GM18517 (cell line): ENCODE data around the gene CAMK1D.
"Not testable (repeated sequence)": the region's sequence is repeated elsewhere in the genome, so short reads cannot be mapped to it uniquely, and the experiment has no call there.

Experiments used
- ATAC-seq: cut with Tn5 transposase; IDR thresholded peaks from one replicate; pipeline ENCODE4 v1.9.1; 2021; ENCODE audit warnings: mild to moderate bottlenecking, moderate library complexity; ENCODE audit not compliant: unreplicated experiment

CAMK1D gene

DNA sequence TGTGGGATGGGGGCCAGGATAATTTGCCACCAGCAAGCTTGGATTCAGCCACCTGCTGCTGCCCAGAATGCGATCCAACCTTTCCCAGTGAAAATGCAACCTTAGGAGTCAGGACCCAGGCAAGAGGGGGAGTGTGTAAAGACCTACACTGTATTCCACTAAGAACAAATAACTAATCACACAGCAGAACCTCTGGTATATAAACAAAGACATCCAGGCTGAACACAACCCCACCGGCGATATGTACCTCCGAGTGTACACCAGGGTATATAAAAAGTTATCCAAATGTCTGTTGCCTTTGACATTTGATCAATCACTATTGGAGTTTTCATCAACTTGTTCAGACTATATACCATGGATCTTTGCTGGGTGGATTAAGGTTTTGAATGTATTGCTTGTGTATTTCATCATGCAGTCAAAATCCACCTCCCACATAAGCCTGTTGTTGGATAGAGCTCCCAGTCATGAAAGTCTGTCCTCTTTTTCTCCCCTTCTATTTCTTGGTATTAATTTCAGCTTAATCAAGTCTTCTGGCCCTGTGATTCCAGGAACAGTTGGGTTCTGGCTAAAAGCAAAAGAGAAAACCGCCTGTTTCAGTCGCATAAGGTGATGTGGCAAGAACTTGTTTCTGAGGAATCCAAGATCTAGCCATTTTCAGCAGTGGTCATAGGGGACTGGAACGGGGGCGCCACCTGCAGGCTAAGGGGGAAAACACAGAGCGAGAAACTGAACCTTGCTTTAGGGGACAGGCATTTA is 361.4 kb downstream of the CAMK1D start:
- no peak for ATAC-seq

DNA sequence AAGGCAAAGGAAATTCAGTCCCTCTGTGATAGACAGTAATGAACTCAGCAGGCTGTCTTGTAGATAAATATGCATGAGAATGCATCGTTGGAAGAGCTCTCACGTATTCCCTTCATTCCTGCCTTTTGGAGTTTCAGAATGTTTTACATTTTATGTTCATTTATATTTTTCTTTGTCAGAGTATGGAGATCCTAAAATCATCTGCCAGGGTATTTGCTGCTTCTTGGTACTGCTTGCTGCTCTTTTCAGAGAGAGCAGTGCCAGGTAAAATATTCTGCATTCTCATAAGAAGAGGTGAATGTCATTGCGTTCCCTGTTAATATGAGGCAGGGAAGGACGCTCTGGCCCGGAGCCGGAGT is 362.0 kb downstream of the CAMK1D start:
- no peak for ATAC-seq

DNA sequence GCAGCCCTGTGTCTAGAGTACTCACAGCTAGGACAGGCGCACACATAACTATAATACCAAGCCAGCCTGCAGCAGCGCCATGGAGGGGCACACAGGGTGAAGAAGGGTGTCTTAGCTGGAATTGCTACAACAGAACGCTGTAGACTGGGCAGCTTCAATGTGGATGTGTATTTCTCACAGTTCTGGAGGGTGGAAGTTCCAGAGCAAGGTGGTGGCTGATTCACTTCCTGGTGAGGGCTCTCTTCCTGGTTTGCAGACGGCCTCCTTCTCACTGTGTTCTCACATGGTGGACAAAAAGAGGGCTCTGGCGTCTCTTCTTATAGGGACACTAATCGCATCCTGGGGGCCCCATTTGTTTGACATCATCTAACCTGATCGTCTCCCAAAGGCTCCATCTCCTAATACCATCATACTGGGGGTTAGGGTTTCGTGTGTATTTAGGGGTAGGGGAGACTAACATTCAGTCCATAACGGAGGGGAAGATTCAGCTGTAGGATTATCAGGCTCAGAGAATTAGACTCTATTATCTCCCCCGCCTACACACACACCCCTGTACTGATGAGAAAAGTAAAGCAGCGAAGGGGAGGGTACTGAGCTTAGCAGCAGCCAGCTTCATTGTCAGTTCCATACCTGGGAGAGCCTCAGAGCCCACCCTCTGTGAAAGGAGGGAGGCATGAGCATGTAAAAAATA is 363.1 kb downstream of the CAMK1D start:
- no peak for ATAC-seq

DNA sequence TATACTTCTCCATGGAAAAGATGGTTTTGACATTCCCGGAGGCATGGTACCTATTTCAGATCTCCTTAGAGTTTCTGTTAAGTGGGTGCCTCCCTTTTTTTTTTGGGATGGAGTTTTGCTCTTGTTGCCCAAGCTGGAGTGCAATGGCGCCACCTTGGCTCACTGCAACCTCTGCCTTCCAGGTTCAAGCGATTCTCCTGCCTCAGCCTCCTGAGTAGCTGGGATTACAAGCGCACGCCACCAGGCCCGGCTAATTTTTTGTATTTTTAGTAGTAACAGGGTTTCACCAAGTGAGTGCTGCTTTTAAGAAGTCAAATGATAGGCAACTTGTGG is 363.6 kb downstream of the CAMK1D start:
- not testable (repeated sequence) for ATAC-seq

DNA sequence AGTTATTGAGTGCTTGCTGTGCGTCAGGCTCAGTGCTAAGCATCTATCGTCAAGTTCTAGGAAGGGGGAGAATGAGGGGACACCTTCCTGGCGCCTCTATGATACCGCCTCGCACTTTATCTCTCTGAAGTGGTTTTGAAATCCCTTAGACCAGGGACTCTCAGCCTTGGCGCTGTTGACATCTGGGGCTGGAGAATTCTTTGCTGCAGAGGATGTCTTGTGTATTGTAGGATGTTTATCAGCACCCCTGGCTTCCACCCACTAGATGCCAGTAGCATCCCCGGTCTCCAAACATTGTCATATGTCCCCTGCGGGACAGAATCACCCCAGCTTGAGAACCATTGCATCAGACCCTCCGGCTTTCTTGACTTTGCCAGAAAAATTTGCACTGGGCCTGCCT is 366.7 kb downstream of the CAMK1D start:
- ATAC-seq, result no peak

DNA sequence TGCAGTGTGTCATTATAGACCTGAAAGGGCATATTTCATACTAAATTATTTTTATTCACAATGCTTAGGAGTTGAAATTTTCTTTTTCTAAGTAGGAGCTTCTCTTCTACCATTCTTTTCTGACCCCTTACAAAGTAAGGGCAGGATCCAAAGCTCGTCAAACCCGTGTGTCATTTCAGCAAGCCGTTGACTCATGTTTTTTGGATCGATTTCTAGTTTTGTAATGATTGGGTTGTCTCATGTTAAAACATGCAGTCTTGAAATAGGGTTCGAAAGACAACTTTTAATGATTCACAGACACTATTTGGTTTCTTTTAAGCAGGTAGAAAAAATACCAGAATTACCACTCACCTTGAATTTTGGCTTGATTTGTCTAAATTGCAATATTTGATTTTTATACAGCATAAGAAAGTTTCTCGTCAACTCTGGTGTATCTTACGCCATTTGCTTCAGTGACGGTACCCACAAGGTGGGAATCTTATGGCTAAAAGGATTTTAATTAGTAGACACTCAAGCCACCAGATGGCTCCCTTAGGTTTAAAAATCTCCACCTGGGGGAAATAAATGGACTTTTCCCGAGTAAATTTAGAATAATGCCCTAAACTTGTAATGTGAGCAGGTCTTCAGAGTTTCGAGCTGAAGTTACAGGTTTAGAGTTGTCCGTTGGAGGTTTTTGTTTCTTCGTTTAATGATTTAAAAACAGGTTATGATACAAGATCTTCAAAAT is 368.8 kb downstream of the CAMK1D start:
- ATAC-seq, result no peak

DNA sequence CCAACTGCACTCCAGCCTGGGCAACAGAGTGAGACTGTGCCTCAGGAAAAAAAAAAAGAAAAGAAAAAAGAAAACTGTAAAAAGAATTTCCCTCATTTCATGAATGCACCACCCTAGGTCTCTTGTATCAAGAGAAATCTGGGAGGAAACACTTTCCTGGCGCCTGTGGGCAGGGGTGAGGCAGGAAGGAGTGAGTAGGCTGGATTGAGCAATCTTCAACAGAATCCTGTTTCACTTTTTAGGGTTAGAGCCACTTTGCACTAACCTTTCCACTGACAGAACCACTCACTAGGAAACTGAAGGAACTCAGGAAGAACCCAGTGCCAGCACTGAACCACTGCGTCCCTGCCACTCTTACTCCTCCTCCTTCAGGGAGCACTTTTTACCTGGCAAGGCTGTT is 370.0 kb downstream of the CAMK1D start:
- ATAC-seq, result no peak

DNA sequence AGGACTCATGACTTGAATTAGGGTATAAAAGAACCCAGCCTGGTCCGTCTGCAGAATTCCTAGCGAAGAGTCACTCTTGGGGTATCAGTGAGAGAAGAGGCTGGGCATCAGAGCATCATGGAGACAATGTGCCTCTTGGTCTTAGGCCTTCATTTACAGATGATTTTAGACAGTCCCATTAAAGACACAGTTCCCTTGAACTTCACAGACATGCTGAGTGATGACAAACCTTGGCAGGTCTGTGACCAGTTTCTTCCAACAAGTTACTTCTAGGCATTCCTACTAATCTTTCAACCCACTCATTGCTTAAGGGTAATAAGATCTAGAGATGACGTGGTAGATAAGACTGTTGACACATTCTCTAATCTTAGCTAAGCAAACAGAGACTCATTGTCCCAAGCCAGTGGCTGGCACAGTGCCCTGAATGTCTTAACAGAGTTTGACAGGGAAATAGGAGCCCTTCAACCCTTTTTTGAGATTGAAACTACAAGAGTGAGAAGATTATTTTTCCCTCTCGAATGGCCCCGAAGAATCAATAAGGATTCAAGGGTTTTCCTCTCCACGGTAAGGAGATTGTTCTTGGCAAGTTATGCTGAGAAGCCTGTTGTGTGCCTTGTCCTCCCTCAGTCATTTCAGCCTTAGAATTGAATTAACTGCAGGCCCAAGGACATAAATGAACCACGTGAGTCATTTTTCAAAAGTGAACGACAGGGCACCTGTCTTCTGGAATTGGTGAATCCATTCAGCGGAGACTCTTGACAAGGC is 371.1 kb downstream of the CAMK1D start:
- no peak for ATAC-seq

DNA sequence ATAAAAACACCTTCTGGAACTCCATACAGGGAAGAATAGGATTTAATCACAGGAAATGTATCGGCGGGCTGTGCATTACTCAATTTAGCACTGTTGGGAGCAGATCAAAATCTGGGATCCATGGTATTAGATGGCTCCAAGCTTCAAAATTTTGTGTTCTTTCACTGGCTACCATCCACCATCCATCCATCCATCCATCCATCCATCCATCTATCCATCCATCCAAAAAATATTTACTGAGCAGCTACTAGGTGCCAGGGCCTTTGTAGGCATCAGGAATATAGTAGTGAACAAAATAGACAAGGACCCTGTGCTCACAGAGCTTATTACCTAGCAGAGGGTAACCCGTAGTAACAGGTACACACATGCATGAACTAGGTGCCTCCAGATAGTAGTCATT is 372.0 kb downstream of the CAMK1D start:
- no peak for ATAC-seq

DNA sequence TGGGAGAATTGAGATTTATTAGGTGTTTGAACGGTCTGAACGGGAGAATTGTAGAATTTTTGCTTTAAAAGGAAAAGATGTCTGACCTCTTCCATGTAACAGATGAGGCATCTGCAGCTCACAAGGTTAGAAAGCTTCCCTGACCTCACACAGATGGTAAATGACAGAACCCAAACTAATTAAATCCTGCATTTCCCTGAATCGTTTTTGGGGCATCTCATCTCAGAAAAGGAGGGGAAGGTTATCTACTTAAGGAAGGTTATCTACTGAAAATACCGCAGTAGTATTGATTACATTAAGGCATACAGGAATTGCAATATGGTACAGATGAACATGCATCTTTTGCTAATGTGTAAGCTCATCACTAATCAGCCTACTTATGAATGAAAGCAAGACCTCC is 373.9 kb downstream of the CAMK1D start:
- no peak for ATAC-seq

DNA sequence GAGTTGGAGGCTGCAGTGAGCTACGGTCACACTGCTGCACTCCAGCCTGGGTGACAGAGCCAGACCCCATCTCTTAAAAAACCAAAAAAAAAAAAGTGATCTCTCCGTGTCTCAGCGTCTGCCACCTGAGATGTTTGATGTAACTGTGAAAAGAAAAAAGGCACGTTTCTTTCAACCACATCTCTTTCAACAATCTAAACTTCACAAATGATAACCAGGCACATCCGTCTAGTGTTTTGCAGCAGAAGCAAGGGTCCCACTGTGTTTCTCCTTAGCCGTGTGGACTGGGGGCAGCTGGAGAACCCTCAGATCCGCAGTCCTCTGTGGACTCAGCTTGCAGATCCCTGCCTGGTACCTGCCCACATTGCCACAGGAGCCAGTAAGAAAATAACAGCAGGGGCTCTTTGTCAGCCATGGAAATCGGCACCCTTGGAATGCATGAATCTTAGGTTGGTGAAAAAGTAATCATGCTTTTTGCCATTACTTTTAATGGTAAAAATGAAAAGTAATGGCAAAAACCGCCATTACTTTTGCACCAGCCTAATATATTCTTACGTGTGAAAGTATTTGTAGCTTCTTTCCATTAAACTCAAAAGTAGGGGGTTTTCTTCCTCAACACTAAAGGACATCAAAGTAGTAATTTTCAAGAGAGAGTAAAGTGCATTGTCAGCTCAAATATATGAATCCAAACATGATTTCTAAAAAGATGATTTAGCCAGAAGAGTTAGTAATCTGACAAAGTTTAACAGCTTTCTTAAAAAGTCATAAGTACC is 375.6 kb downstream of the CAMK1D start:
- ATAC-seq, result no peak

DNA sequence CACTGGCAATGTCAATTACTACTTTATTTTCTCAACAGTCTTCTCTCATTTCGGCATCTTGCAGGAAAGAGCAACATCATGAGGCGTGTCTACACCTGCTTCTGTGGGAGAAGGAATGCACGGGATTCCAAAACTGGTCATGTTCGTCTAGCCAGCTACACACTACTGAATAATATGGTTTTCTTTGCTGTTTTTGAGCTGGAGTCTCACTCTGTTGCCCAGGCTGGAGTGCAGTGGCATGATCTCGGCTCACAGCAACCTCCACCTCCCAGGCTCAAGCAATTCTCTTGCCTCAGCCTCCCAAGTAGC is 376.2 kb downstream of the CAMK1D start:
- ATAC-seq, result not testable (repeated sequence)

DNA sequence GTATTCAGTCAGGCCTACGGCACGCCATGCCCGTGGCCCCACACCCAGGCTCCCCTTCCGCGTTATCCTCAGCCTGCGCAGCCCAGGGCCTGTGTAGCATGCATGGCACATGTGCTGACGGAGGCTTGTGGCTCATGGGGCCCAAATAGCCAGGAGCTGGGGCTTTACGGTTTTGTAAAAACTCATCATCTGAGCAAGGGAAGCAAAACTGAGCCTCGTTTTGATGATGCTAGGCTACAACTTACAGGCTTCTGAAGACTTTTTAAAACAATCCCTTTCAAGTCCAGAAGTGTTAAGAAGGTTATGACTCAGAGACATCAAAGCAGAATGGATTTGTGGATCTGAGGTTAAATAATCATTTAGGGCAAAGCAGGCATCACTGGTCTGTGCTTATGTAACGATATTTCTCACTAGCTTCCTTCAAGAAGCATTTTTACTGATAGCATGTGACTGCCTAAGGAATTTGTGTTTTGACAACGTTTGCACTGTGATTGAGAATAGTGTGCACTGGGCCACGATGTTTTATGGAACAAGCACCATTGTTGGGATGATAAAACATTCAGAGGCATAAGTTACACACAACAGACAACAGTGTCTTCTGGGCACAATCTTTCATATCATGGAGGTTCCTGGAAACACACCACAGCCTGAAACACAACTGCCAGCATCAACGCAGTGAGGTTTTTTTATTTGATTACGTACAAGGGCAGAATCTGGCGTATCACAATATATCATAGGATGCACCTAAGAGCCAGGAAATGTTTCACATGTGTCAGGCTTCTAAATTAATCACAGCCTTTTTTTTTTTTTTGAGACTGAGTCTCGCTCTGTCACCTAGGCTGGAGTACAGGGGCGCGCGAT is 377.9 kb downstream of the CAMK1D start:
- ATAC-seq, result no peak

DNA sequence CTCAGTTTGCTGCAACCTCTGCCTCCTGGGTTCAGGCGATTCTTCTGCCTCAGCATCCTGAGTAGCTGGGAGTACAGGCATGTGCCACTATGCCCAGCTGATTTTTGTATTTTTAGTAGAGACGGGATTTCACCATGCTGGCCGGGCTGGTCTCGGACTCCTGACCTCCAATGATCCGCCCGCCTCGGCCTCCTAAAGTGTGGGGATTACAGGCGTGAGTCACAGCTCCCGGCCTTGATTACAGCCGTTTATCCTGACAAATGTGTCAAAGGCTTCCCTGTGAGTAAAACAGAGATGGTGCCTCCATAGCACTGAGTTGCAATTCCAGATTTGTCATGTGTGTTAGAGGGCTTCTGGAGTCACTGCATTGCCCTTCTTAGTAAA is 378.5 kb downstream of the CAMK1D start:
- no peak for ATAC-seq

DNA sequence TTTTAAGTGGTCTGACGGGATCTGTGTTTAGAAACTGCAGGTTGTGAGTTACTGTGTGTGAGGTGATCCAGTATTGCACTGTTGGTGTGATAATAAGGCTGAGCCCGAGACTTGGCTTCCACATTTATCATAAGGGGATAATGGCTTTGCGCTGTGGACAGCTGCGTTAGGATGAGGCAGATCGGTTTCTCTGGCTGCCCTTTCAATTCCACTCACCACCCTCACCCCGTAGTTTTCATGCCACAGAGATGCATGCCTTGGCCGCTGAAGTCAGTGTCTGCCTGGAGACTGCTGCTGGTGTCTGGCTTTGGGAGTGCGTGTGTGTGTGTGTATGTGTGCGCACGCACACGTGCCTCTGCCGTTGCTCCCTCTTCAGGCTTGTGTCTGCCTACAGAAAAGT is 379.1 kb downstream of the CAMK1D start:
- ATAC-seq, result no peak

DNA sequence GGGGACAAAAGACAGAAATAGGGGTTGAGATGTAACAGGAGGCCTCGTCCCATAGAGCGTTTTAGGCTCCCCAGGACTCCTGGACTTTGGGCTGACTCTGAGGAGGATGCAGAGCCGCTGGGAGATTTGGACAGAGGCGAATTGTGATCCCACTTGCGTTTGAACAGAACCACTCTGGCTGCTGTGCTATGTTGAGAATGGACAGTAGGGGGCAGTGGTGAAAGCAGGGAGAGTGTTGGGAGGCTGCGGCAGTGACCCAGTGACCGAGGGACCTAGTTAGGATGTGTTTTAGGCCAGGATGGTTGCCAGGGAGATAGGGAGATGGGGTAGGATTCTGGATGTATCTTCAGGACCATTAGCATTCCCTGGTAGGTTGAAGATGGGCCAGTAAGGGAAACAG is 380.5 kb downstream of the CAMK1D start:
- no peak for ATAC-seq

DNA sequence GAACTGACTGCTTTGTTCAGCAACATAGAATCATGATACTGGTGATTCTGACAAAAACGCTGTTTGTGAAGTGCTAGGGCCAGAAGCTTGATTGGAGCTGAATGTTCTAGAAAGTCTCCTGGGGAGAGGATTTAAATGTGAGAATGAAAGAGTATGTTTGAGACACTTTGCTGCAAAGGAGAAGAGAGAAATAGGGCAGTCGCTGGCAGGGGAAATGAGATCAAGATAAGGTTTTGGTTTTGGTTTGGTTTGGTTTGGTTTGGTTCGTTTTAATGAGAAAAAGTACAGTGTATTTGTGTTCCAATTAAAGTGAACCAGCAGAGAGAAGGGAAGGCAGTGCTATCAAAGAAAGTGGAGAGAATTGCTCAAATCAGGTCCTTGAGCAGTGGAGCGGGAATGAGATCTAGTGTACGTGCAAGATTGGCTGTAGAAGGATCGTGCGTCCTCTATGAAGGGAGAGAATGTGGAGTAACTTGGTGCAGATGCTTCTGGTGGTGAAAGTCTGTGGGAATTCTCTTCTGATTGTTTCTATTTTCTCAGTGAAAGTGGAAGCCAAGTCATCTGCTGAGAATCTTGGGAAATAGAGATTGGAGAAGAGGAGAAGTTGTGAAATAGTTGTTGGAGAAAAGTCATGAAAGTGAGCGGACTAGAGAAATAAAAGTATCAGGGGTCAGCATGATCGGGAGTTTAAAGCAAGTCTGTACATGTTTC is 381.6 kb downstream of the CAMK1D start:
- no peak for ATAC-seq

DNA sequence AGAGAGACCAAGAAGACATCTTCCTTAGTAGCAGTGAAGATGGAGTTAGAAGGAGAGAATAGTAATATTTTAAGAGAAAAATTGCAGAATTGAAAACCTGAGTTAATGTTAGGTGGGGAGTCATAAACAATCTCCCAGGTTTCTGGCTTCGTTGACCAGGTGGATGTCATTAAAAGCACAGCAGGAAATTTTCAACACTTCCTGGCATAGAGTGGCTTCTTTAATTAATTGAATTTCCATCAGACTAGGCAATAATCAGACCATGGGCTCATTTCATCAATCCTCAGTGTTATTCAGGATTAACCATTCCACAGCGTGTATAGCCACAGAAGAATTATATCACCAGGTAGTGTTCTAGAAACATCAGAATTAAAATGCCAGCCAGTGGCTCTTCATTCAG is 383.9 kb downstream of the CAMK1D start:
- ATAC-seq, result no peak

DNA sequence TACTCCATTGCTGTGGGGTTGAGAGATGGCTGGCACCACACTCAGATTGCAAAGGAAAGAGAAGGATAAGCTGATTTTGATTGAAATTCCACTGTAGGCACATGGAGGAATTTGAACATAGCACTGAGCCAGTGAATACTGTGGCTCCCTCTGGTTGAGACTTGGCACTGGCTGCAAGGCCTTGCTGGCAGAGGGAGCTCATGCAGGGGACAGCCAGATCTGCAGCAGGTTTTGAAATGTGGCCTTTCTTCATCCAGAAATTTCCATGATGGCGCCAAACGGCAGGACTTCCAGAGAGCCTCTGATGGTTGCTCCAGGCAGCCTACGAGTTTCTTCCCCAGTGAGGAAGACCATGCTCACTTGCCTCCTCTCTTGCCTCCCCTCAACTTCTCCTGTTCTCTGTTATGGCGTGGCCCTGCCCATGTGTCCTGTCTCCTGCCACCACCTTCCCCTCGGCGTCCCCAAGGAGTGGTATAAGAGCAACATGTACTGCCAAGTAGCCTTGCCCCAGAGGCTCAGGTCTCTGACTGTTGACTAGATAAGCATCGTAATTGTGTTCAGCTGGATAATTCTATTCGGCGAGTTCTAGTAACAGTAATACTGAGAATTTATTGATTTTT is 386.6 kb downstream of the CAMK1D start:
- ATAC-seq, result no peak
